HFF-Myc (cell line): ENCODE data around the gene ADAM10.

Experiments
- DNase-seq: peaks from one replicate; pipeline ENCODE4 v3.0.0-alpha.2; 2011; ENCODE audit warnings: low read depth; ENCODE audit errors: extremely low read depth
- H3K4me3 ChIP-seq: replicated peaks from 2 replicates; pipeline ENCODE4 v1.5.1; 2011; ENCODE audit warnings: low read depth, mild to moderate bottlenecking, control low read depth, low read length
- CTCF ChIP-seq: IDR thresholded peaks from 2 replicates; pipeline ENCODE4 v1.5.1; 2012; ENCODE audit warnings: mild to moderate bottlenecking, low read depth, low read length, control low read depth; ENCODE audit errors: missing control alignments

Gene ADAM10

GRCh38 chr15:58748040-58748851 is 1.3 kb downstream of the ADAM10 start:
- peak overlapping the region; percentile 68 for H3K4me3 ChIP-seq
- no peak for TF ChIP-seq CTCF
- DNase-seq = no peak

GRCh38 chr15:58746174-58746573 is 3.3 kb downstream of the ADAM10 start:
- no peak for DNase-seq
- H3K4me3 ChIP-seq = peak overlapping the region; percentile 10; the same call in 1 of the 2 replicates
- TF ChIP-seq CTCF = no peak

DNA sequence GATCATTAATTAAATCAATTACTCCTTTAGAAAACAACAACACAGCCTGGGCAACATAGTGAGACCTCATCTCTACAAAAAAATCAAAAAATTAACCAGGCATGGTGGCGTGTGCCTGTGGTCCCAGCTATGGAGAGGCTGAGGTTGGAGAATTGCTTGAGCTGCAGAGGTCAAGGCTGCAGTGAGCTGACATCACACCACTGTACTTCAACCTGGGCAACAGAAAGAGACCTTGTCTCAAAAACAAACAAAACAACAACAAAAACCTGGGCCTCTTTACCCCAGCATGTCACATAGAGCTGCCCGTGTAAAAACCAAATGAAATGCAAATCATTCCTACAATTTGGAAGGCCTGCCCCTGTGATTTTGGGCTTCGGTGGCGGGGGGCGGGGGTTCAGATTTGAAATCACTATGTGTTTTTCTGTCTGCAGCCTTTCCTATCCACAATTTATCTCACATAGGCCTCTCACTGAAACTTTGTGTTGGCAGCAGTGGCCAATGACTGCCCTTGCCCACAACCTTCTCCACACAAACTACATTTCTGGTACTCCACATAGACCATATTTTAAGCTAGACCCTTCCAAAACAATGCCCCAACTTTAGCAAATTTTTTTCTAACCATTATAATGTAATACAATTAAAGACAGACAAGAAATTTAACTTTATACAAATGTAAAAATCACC is 6.5 kb downstream of the ADAM10 start:
- no peak for TF ChIP-seq CTCF
- no peak for DNase-seq

GRCh38 chr15:58742022-58742813 is 7.3 kb downstream of the ADAM10 start:
- H3K4me3 ChIP-seq = no peak overlapping the region
- no peak for DNase-seq
- TF ChIP-seq CTCF = no peak

More for the DNA sequence above, 6.5 kb downstream of the ADAM10 start:
- no peak overlapping the region for H3K4me3 ChIP-seq

- DNase-seq = no peak
- no peak overlapping the region for H3K4me3 ChIP-seq
- no peak for TF ChIP-seq CTCF
Measured at GRCh38 chr15:58741032-58741431, 8.5 kb downstream of the ADAM10 start.

DNA sequence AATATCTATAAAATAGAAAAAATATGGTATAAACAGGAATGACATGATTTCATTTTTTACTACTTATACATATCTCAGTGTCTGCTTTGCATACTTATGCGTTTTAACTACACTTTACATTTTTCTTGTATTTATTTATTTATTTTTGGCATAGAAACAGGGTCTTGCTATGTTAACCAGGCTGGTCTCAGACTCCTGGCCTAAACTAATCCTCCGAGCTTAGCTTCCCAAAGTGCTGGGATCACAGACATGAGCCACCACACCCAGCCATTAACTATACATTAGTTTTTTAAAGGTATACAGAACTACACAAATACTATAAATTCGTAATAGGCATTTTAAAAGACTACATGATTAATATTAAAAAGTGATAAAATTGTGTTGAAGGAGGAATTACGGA is 9.1 kb downstream of the ADAM10 start:
- DNase-seq = no peak
- no peak for TF ChIP-seq CTCF
- no peak overlapping the region for H3K4me3 ChIP-seq
